Daoy (cell line): ENCODE results near the gene RPL6. TPM values are rescaled to one million over a fixed set of nuclear protein-coding genes. Genes with fewer than 3 reads are reported as not detected.
"Not testable (repeated sequence)": the region's sequence is repeated elsewhere in the genome, so short reads cannot be mapped to it uniquely, and the experiment has no call there.

Experiments used
- DNase-seq: peaks from one replicate; pipeline ENCODE4 v3.0.0-alpha.2; 2015; ENCODE audit warnings: low read depth
- total RNA-seq: library from RNA; depleted of rRNA; stranded (reverse); fragments of >200 nt; shearing (Covaris generic); gene quantifications from 2 replicates; pipeline ENCODE4 v1.2.3, GENCODE V29; 2014; rRNA removed

Gene RPL6
- 3,173 and 3,566 TPM in 2 replicates for total RNA-seq

- DNase-seq, result peak; percentile 92
Observed at GRCh38 chr12:112409064-112409905, at the start of gene RPL6. RPL6 (minus strand) TSS chr12:112409605; CDS start chr12:112408656, 949 bp downstream.

DNA sequence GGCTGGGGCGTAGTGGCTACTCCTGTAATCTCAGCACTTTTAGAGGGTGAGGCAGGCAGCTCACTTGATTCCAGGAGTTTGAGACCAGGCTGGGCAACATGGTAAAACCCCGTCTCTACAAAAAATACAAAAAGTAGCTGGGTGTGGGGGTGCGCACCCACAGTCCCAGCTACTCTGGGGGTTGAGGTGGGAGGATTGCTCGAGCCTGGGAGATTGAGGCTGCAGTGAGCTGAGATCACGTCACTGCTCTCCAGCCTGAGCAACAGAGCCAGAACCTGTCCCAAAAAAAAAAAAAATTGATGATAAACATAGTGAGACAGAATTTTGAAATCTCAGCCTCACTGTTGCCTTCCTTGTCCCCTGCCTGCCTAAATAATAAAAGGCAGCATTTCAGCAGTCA, 49.3 kb upstream of the RPL6 start:
- no peak for DNase-seq

- no peak for DNase-seq
Observed at GRCh38 chr12:112458330-112458729, 48.9 kb upstream of the RPL6 start.

DNA sequence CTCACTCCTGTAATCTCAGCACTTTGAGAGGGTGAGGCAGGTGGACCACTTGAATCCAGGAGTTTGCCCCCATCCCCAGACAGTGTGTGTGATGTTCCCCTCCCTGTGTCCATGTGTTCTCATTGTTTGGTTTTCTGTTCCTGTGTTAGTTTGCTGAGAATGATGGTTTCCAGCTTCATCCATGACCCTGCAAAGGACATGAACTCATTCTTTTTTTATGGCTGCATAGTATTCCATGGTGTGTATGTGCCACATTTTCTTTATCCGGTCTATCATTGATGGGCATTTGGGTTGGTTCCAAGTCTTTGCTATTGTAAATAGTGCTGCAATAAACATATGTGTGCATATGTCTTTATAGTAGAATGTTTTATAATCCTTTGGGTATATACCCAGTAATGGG, 47.7 kb upstream of the RPL6 start:
- not testable (repeated sequence) for DNase-seq

GRCh38 chr12:112456029-112456428, 46.6 kb upstream of the RPL6 start:
- DNase-seq, result no peak

DNA sequence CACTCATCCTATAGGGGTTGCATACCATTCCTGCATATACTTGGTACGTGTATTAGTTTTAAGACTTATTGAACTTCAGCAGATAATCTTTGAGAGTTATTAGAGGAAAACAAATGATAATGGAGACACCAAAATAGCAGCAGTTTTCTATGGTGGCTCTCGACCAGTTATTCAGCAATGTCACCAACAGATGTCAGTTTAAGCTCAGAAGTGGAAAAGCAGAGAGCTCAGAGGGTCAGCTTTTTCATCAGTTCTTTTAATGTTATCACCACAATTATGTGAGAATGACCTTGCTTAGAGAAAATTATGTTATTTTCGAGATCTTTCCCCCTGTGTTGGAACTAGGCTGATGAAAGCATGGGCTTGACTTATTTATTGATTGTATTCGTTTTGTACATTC, 41.3 kb upstream of the RPL6 start:
- no peak for DNase-seq

GRCh38 chr12:112448165-112448564, 38.8 kb upstream of the RPL6 start:
- DNase-seq, result peak; percentile 19

DNA sequence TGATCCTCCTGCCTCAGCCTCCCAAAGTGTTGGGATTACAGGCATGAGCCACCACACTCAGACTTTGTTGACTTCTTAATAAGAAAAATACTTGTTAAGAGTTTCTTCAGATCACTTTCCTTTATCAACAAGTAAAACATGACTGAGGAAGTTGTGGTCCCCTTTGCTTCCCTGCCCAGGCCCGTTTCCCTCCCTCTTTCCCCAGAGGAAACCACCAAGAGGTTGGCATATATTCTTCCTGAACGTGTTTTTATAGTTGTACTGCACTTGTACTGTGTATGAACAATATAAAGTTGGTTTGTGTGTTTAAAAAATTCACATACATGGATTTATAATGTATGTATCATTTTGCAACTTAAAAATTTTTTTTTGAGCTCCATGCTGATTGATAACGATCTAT, 37.7 kb upstream of the RPL6 start:
- no peak for DNase-seq

GRCh38 chr12:112446008-112446725, 36.8 kb upstream of the RPL6 start:
- DNase-seq, result no peak

DNA sequence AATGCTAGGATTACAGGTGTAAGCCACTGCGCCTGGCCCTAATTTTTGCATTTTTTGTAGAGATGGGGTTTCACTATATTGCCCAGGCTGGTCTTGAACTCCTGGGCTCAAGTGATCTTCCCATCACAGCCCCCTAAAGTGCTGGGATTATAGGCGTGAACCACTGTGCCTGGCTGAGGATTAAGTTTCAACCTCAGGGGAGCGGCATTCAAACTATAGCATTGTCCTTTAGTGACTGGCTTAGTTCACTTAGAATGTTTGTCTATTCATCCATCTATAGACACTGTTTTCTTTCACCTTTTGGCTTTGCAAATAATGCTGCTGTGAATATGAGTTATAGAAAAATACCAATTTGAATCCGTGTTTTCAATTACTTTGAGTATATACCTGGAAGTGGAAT, 34.5 kb upstream of the RPL6 start:
- DNase-seq, result no peak

- DNase-seq, result not testable (repeated sequence)
Observed at GRCh38 chr12:112440653-112441052, 31.2 kb upstream of the RPL6 start.

- DNase-seq, result no peak
Observed at GRCh38 chr12:112439769-112440168, 30.4 kb upstream of the RPL6 start.

DNA sequence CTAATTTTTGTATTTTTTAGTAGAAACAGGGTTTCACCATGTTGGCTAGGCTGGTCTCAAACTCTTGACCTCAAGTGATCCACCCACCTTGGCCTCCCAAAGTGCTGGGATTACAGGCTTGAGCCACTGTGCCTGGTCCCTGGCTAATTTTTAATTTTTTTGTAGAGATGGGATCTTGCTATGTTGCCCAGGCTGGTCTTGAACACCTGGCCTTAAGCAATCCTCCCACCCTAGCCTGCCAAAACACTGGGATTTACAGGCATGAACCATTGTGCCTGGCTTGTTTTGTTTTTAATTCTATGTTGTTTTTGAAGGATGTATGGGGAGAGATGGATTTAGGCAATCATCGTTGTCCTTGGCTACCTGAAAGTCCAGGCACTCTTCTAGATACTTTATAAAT, 29.2 kb upstream of the RPL6 start:
- DNase-seq, result not testable (repeated sequence)

GRCh38 chr12:112433551-112433950, 24.1 kb upstream of the RPL6 start:
- DNase-seq, result no peak

DNA sequence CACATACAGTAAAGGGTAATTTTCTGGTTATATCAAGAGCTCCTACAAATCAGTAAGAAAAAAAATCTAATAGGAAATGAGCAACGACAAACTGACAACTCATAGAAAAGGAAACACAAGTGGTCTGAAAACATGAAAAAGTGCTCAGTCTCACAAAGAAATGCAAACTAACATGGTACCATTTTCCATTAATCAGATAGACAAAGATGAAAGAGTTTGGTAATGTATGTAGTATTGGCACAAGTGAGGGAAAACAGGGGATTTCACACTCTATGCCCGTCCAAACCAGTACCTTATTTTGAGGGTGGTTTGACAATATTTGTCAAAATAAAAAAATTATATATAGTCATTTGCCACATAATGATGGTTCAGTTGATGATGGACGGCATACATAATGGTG, 22.6 kb upstream of the RPL6 start:
- no peak for DNase-seq

DNA sequence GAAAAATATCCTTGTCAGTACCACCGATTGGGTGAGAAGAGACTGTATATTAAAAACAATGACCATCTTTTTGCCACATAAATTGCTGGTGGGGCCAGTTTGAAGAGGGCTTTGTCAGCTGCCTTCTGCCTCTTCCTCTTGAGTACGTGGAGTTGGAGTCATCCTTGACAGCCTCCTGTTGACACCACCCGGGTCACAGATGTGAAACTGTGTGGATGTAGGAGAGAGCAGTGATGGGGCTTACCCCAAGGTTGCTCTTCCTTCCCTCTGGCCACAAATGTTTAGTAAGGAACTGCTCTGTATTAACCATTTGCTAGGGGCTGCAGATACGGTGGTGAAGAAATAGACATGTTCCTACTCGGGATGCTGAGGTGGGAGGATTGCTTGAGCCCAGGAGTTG, 21.5 kb upstream of the RPL6 start:
- DNase-seq, result no peak

- no peak for DNase-seq
Observed at GRCh38 chr12:112427760-112428159, 18.4 kb upstream of the RPL6 start.

GRCh38 chr12:112425582-112426382, 16.4 kb upstream of the RPL6 start:
- DNase-seq, result no peak

GRCh38 chr12:112424126-112424525, 14.7 kb upstream of the RPL6 start:
- no peak for DNase-seq

DNA sequence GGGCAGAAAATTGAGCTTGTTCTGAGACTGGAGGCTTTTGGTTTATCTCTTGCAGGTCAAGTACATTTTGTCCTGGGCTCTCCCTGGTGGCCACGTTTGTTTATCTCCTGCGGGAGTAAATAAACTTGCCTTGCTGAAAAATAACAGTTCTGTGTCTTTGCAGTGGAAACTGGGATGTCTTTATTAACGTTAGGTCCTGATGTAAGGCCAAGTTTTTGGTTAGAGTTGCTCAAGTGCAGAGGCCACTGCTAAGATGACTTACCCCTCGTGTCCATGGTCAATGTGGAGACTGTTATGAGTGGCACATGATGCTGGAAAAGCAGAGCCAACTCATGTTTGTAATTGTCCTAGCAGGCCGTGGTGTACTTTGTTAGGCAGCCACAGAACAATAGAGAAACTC, 13.1 kb upstream of the RPL6 start:
- no peak for DNase-seq

DNA sequence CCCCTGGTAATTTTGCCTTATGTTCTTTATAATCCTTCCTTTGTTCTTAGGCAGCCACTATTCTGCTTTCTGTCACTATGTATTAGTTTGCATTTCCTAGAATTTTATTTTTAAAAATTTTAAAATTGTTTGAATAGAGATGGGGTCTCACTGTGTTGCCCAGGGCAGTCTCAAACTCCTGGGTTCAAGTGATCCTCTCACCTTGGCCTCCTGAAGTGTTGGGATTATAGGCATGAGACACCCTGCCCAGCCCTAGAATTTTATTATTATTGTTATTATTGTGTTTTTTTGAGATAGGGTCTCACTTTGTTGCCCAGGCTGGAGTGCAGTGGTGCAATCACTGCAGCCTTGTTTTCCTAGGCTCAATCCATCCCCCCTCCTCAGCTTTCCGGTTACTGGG, 12.0 kb upstream of the RPL6 start:
- no peak for DNase-seq

GRCh38 chr12:112420740-112421139, 11.3 kb upstream of the RPL6 start:
- DNase-seq, result no peak
